SK-N-SH (cell line): Measurements from ENCODE around the gene MCTP2. TPM values are rescaled to one million over a fixed set of nuclear protein-coding genes. Genes with fewer than 3 reads are reported as not detected.

Source experiments
- CTCF ChIA-PET: fragments of 300-600, 350-600 bp; formaldehyde crosslinking; extraction: SDS; loops from one replicate; lab custom pipeline; 2021; lab: Yijun Ruan, JAX
- POLR2A ChIA-PET: fragments of 350-600 bp; sonication (Branson Sonifier 250); formaldehyde crosslinking; extraction: SDS; loops from one replicate; lab custom pipeline; 2020; ENCODE audit warnings: antibody characterized with exemption, inconsistent platforms; lab: Yijun Ruan, JAX
- DNase-seq: peaks from one replicate; pipeline ENCODE4 v3.0.0; 2012
- H2AFZ ChIP-seq: fragments of 200-600 bp; sonication (generic); 2 replicates; pipeline ENCODE4 v1.8.1; 2016; ENCODE audit warnings: antibody characterized with exemption, mild to moderate bottlenecking, low read depth
- H3F3A ChIP-seq: fragments of 200-600 bp; sonication (generic); replicated peaks from 2 replicates; pipeline ENCODE3; 2016; ENCODE audit warnings: antibody characterized with exemption, mild to moderate bottlenecking; ENCODE audit not compliant: insufficient read depth
- H3K27ac ChIP-seq, 2 experiments: fragments of 200-500 bp in 1 of 2; fragments of 200-600 bp in 1 of 2; sonication (Bioruptor generic) in 1 of 2; sonication (generic), shearing (Covaris generic) in 1 of 2; 2 replicates each; pipeline versions ENCODE4 v1.5.1 to v1.6.1; 2014 to 2016; ENCODE audit warnings: low read depth in 2 of 2, inconsistent platforms in 1 of 2, low read length in 1 of 2, mild to moderate bottlenecking in 1 of 2, mixed read lengths in 1 of 2
- H3K27me3 ChIP-seq: fragments of 200-600 bp; sonication (generic), shearing (Covaris generic); 2 replicates; pipeline ENCODE4 v1.6.1; 2016; ENCODE audit warnings: mixed run types; ENCODE audit not compliant: insufficient read depth
- H3K36me3 ChIP-seq, 2 experiments: fragments of 200-500 bp in 1 of 2; fragments of 200-600 bp in 1 of 2; sonication (Bioruptor generic) in 1 of 2; sonication (generic) in 1 of 2; replicated peaks in 1 of 2; 2 replicates each; pipeline versions ENCODE3 to v1.5.1; 2014 to 2016; ENCODE audit warnings: low read length in 1 of 2, mild to moderate bottlenecking in 1 of 2; ENCODE audit not compliant: insufficient read depth in 2 of 2, control insufficient read depth in 1 of 2
- H3K4me1 ChIP-seq, 2 experiments: fragments of 200-500 bp in 1 of 2; fragments of 200-600 bp in 1 of 2; sonication (Bioruptor generic) in 1 of 2; sonication (generic), shearing (Covaris generic) in 1 of 2; 2 replicates each; pipeline versions ENCODE4 v1.5.1 to v1.6.1; 2014 to 2016; ENCODE audit warnings: low read depth in 1 of 2, low read length in 1 of 2, mixed run types in 1 of 2; ENCODE audit not compliant: insufficient read depth in 2 of 2, control insufficient read depth in 1 of 2
- H3K4me2 ChIP-seq: fragments of 200-600 bp; sonication (generic), shearing (Covaris generic); 2 replicates; pipeline ENCODE4 v1.6.1; 2017; ENCODE audit warnings: mixed run types
- H3K4me3 ChIP-seq, 2 experiments: fragments of 200-500 bp in 1 of 2; fragments of 200-600 bp in 1 of 2; sonication (Bioruptor generic) in 1 of 2; sonication (generic), shearing (Covaris generic) in 1 of 2; 2 replicates each; pipeline versions ENCODE4 v1.5.1 to v1.8.1; 2014 to 2016; ENCODE audit warnings: low read depth in 2 of 2, inconsistent platforms in 1 of 2, low read length in 1 of 2, mild to moderate bottlenecking in 1 of 2, mixed read lengths in 1 of 2, moderate library complexity in 1 of 2
- H3K79me2 ChIP-seq: fragments of 200-600 bp; sonication (generic); 2 replicates; pipeline ENCODE4 v1.8.1; 2017; ENCODE audit warnings: mild to moderate bottlenecking; ENCODE audit not compliant: insufficient read depth
- H3K9ac ChIP-seq: fragments of 200-600 bp; sonication (generic); 2 replicates; pipeline ENCODE4 v1.6.1; 2017; ENCODE audit warnings: mixed run types
- H3K9me2 ChIP-seq: fragments of 200-600 bp; sonication (generic); 2 replicates; pipeline ENCODE4 v1.6.1; 2017; ENCODE audit warnings: mixed run types
- H3K9me3 ChIP-seq: fragments of 200-600 bp; sonication (generic); 2 replicates; pipeline ENCODE4 v1.6.1; 2017; ENCODE audit warnings: mixed run types, mild to moderate bottlenecking, moderate library complexity
- H4K20me1 ChIP-seq: fragments of 200-600 bp; sonication (generic); 2 replicates; pipeline ENCODE4 v1.6.1; 2017; ENCODE audit warnings: mild to moderate bottlenecking, mixed run types; ENCODE audit not compliant: insufficient read depth
- EZH2phosphoT487 ChIP-seq: fragments of 200-600 bp; sonication (generic); IDR thresholded peaks from 2 replicates; pipeline ENCODE4 v1.6.1; 2017; ENCODE audit warnings: low read depth, mixed run types, mild to moderate bottlenecking, antibody characterized with exemption, moderate library complexity, borderline replicate concordance
- FOSL2 ChIP-seq: IDR thresholded peaks from 2 replicates; pipeline ENCODE4 v1.4.0; 2012; ENCODE audit warnings: low read depth, mild to moderate bottlenecking, moderate library complexity, borderline replicate concordance
- GABPA ChIP-seq: IDR thresholded peaks from 2 replicates; pipeline ENCODE4 v1.4.0; 2012; ENCODE audit warnings: low read depth, mild to moderate bottlenecking
- JUND ChIP-seq: IDR thresholded peaks from 2 replicates; pipeline ENCODE4 v1.4.0; 2012
- MEF2A ChIP-seq: IDR thresholded peaks from 2 replicates; pipeline ENCODE4 v1.4.0; 2012; ENCODE audit warnings: low read depth, borderline replicate concordance
- NFIC ChIP-seq: IDR thresholded peaks from 2 replicates; pipeline ENCODE4 v1.4.0; 2012; ENCODE audit warnings: borderline replicate concordance
- NRF1 ChIP-seq: IDR thresholded peaks from 2 replicates; pipeline ENCODE4 v1.6.1; 2012; ENCODE audit warnings: low read depth, mild to moderate bottlenecking, low read length
- POLR2AphosphoS5 ChIP-seq: IDR thresholded peaks from 2 replicates; pipeline ENCODE4 v1.6.1; 2012; ENCODE audit warnings: low read depth, low read length
- RFX5 ChIP-seq: IDR thresholded peaks from 2 replicates; pipeline ENCODE4 v1.6.1; 2012; ENCODE audit warnings: mild to moderate bottlenecking, improper control_type of control experiment, low read length
- SIN3A ChIP-seq: IDR thresholded peaks from 2 replicates; pipeline ENCODE4 v1.6.1; 2012; ENCODE audit warnings: low read depth, mild to moderate bottlenecking, low read length, moderate library complexity, borderline replicate concordance
- TCF12 ChIP-seq: IDR thresholded peaks from 2 replicates; pipeline ENCODE4 v1.4.0; 2012
- TEAD4 ChIP-seq: IDR thresholded peaks from 2 replicates; pipeline ENCODE4 v1.4.0; 2012; ENCODE audit warnings: mild to moderate bottlenecking, borderline replicate concordance; ENCODE audit not compliant: insufficient read depth
- USF1 ChIP-seq: IDR thresholded peaks from 2 replicates; pipeline ENCODE4 v1.4.0; 2012; ENCODE audit warnings: low read depth, borderline replicate concordance
- YY1 ChIP-seq: IDR thresholded peaks from 2 replicates; pipeline ENCODE4 v1.4.0; 2012; ENCODE audit warnings: low read depth, mild to moderate bottlenecking
- WGBS: methylation state at CpG from one replicate; pipeline ENCODE4 v1.1.6; 2017; ENCODE audit warnings: low lambda C conversion rate; 5-methylcytosine and 5-hydroxymethylcytosine counted together
- polyA plus RNA-seq, 3 experiments: library from polyadenylated mRNA; depleted of rRNA; stranded (reverse); fragments of >200 nt; gene quantifications; 2 replicates each; pipeline ENCODE4 v1.2.3, GENCODE V29; 2012
- TF ChIP-seq, protein P1 (sequence below): IDR thresholded peaks from 2 replicates; pipeline ENCODE4 v1.4.0; 2012; ENCODE audit warnings: low read depth

Gene MCTP2
- polyA plus RNA-seq, 1 of the 3 experiments (the other 2 are of a cell fraction), result 0.26 TPM

DNA sequence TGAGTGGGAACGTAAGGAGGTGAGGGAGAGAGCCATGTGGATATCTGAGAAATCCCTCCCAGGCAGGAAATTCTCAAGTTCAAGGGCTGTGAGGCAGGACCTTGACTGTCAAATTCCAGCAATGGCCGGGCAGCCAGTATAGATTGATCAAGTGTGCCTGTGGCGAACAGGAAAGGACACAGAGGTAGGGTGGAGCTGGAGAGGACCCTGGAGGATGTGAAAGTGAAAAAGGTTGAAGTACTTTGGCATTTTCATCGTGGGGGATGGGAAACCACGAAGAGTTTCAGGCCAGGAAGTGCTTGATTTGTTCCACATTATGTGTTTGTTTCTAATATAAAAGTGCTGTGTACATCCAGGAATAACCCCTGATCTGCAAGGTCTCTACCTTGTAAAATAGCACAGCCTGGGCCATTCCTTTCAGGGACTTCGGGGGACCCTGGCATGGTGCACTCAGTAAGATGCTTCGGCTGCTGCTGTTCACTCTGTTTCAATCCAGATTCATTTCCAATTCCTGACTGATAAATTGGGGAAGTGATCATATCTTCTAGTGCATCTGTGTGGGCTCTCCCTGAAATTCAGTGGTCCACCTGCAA, 156.6 kb downstream of the MCTP2 start:
- Histone ChIP-seq H3K79me2 (no peaks in the 10 kb centered on the region), H3K4me2 (no peak overlapping the region), H2AFZ (no peak overlapping the region), H3K4me1 (no peaks in the 10 kb centered on the region), H3K27me3 (no peaks in the 10 kb centered on the region), H4K20me1 (no peaks in the 10 kb centered on the region), H3K27ac (no peak overlapping the region), H3K4me3 (no peak overlapping the region), H3K9me2 (no peaks in the 10 kb centered on the region), H3K9ac (no peak overlapping the region), H3K36me3 (no peaks in the 10 kb centered on the region), H3K9me3 (no peaks in the 10 kb centered on the region), H3F3A (no peaks in the 10 kb centered on the region)
- DNase-seq, result no peak
- 15% methylated on average over 7 of the region's 7 CpGs for WGBS
- ChIA-PET CTCF (interaction anchor here (1.0 kb wide), 1 partner anchor 18 kb away, joined by 5 read pairs; no protein-coding TSS in a partner anchor), POLR2A (no interaction called here)
- TF ChIP-seq RFX5, result no peak
- no peak for TF ChIP-seq EZH2phosphoT487
- no peak for TF ChIP-seq GABPA
- TF ChIP-seq TEAD4, result no peak
- no peak for TF ChIP-seq FOSL2
- no peak for TF ChIP-seq USF1
- no peak for TF ChIP-seq YY1
- no peak for TF ChIP-seq POLR2AphosphoS5

DNA sequence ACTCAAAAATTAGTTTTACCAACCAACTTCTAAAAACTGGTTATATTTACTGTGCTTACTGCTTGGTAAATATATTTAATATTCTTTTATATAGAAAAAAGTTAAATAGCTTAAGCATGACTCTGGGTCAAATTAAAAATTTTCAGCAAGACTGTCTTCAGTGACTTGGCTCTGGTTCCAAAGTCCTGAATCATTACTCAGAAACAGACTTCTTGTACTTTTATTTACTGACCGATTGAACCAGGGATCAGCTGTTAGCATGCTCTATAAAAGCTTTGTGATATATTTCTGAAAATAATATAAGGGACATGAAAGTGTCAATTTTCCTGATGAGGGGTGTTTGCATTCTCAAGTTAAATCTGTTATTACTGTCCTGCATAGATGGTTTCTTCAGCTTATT, 164.3 kb downstream of the MCTP2 start:
- TF ChIP-seq YY1 (no peak), NFIC (no peak)
- no peak overlapping the region for H3K9ac ChIP-seq
- H3K79me2 ChIP-seq, result no peaks in the 10 kb centered on the region
- H3K36me3 ChIP-seq, result no peaks in the 10 kb centered on the region
- no peak overlapping the region for H3K4me2 ChIP-seq
- no peak overlapping the region for H3K4me3 ChIP-seq
- H3F3A ChIP-seq, result no peaks in the 10 kb centered on the region
- H4K20me1 ChIP-seq, result no peaks in the 10 kb centered on the region
- no peaks in the 10 kb centered on the region for H3K4me1 ChIP-seq
- no peak overlapping the region for H3K27ac ChIP-seq
- CTCF ChIA-PET, result interaction anchor here (0.7 kb wide), 1 partner anchor 276 kb away, joined by 3 read pairs; no protein-coding TSS in a partner anchor
- H3K27me3 ChIP-seq, result no peaks in the 10 kb centered on the region
- H3K9me3 ChIP-seq, result no peaks in the 10 kb centered on the region
- no peak for DNase-seq
- no peak overlapping the region for H2AFZ ChIP-seq
- WGBS, result 29% methylated on average over 1 of the region's 1 CpG
- POLR2A ChIA-PET, result no interaction called here
- no peaks in the 10 kb centered on the region for H3K9me2 ChIP-seq

GRCh38 chr15:94397337-94397736, 166.0 kb downstream of the MCTP2 start:
- TF ChIP-seq JUND (no peak), TCF12 (no peak), MEF2A (no peak), NRF1 (no peak), YY1 (no peak), FOSL2 (no peak), SIN3A (no peak)
- TF ChIP-seq, protein P1, sequence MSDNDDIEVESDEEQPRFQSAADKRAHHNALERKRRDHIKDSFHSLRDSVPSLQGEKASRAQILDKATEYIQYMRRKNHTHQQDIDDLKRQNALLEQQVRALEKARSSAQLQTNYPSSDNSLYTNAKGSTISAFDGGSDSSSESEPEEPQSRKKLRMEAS, result no peak
- no peaks in the 10 kb centered on the region for H4K20me1 ChIP-seq
- no peak overlapping the region for H3K4me3 ChIP-seq
- ChIA-PET POLR2A (no interaction called here), CTCF (interaction anchor here (1.0 to 1.6 kb wide), 2 partner anchors 12 to 16 kb away, joined by 3 to 8 read pairs; no protein-coding TSS in a partner anchor)
- no peaks in the 10 kb centered on the region for H3F3A ChIP-seq
- H3K9me3 ChIP-seq, result no peaks in the 10 kb centered on the region
- no peaks in the 10 kb centered on the region for H3K79me2 ChIP-seq
- no peaks in the 10 kb centered on the region for H3K27me3 ChIP-seq
- 39% methylated on average over 3 of the region's 3 CpGs for WGBS
- H3K9ac ChIP-seq, result no peak overlapping the region
- H3K9me2 ChIP-seq, result no peaks in the 10 kb centered on the region
- H3K27ac ChIP-seq, result no peak overlapping the region
- H3K4me1 ChIP-seq, result no peaks in the 10 kb centered on the region
- H2AFZ ChIP-seq, result no peak overlapping the region
- H3K36me3 ChIP-seq, result no peaks in the 10 kb centered on the region
- DNase-seq, result no peak
- H3K4me2 ChIP-seq, result no peak overlapping the region
